Measurements from ENCODE around the gene PRKAR1A.
"Not testable (repeated sequence)": the region's sequence is repeated elsewhere in the genome, so short reads cannot be mapped to it uniquely, and the experiment has no call there.

PRKAR1A gene

GRCh38 chr17:68511671-68512246 lies 471 bp upstream of the PRKAR1A start:
- DNase-seq = peak in 1 of 3 donors; percentile 47

- peak; percentile 37 to 60 (median 38) for DNase-seq
Observed at GRCh38 chr17:68512960-68513474, 787 bp downstream of the PRKAR1A start.

DNA sequence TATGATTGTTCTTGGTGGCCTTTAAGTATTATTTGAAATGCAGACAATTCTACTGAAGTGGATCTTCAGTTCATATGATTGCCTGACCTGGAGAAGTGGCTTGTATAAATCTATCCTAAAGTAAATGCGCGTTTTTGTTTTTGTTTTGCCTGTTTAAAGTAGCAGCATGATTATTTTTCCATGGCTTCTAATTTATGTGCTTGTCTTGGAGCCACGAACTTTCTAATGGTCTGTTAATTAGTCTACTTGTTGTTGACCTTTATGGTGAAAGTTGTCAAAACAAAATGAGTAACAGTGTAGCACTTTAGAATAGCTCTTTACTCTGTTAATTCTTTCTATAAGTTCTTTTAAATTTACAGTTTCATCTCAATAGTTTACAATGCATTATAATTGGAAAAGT lies 1.7 kb downstream of the PRKAR1A start:
- DNase-seq = no peak

DNA sequence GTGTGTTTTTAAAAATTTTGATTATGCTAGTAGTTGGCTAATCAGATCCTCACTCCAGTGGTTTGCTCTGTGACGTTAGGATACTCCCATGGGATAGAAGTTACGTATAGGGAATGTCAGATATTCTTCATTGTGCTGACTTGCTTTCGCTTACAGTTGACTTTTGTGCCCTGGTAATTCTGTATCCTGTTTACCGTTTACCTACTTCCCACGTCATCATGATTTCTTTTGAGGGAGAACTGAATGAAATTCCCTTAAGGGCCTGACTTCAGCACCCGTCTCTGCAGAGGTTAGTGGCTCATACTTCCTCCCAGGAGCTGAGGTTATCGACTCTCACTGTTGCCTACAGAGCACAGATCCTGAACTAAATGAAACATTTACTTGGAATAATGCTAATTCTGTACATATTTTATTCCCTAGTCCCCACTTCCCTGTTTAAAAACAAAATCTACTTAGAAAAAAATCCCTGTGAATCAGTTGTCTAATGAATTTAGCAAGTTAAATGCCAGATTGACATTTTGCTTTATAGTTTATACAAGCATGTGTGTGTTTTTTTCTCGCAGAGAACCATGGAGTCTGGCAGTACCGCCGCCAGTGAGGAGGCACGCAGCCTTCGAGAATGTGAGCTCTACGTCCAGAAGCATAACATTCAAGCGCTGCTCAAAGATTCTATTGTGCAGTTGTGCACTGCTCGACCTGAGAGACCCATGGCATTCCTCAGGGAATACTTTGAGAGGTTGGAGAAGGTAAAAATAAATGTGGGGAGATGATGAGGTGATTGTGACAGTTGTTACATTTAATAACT lies 2.8 kb downstream of the PRKAR1A start:
- peak; percentile 50 to 71 (median 52) for DNase-seq

- DNase-seq = no peak
Observed at GRCh38 chr17:68516732-68517131, 4.5 kb downstream of the PRKAR1A start.

DNA sequence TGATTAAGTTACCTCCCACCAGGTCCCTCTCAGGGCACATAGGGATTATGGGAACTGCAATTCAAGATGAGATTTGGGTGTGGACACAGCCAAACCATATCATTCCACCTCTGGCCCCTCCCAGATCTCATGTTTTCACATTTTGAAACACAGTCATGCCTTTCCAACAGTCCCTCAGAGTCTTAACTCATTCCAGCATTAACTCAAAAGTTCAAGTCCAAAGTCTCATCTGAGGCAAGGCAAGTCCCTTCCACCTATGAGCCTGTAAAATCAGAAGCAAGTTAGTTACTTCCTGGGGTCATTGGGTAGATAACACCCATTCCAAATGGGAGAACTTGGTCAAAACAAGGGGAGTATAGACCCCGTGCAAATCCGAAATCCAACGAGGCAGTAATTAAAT lies 5.4 kb downstream of the PRKAR1A start:
- DNase-seq = not testable (repeated sequence)

GRCh38 chr17:68518063-68518815 lies 6.0 kb downstream of the PRKAR1A start:
- no peak for DNase-seq

DNA sequence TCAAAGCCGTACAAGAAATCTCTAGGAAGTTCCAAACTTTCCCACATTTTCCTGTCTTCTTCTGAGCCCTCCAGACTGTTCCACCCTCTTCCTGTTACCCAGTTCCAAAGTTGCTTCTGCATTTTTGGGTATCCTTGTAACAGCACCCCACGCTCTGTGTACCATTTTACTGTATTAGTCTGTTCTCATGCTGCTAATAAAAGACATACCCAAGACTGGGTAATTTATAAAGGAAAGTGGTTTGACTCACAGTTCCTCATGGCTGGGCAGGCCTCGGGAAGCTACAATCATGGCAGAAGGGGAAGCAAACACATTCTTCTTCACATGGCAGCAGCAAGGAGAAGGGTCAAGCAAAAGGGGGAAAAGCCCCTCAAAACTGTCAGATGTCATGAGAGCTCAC lies 6.8 kb downstream of the PRKAR1A start:
- peak; percentile 30 to 38 (median 38) for DNase-seq

DNA sequence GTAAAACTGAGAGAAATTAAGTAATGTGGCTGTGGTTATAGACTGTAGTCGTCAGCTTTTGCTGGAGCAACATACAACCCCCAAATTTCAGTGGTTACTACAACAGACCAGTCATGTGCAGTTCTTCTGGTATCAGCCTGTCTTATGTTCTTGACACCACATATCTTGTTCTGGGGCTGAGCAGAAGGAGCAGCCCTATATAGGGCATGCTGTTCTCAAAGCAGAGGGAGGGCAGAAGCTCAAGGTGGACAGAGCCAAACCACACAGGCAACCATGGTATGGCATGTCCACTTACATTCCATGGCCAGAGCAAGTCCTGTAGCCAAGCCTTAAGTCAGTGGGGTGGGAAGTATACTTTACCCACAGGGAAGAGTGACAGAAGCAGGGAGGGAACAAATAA lies 7.7 kb downstream of the PRKAR1A start:
- no peak for DNase-seq

DNA sequence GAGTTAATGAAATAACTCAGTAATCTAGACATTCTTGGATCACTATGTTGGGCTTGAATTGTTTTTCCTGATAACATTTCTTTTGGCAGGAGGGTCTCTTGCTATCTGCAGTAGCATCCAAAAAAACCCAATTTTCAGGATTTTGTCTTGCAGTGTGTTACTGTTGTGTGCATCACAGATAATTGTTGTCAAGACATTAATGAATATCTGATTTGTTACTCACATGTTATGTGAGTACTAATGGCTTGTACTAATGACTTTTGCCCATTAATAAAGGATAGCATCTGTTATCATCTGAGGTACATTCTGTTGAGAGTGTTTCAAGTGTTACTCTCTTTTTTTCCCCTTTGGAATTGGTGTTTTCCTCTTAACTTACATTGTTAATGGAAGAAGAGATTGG lies 10.0 kb downstream of the PRKAR1A start:
- no peak for DNase-seq

- no peak for DNase-seq
Observed at GRCh38 chr17:68526548-68526947, 14.3 kb downstream of the PRKAR1A start.

- DNase-seq = no peak
Observed at GRCh38 chr17:68527314-68527713, 15.1 kb downstream of the PRKAR1A start.

GRCh38 chr17:68531252-68531651 lies 19.0 kb downstream of the PRKAR1A start:
- no peak for DNase-seq

DNA sequence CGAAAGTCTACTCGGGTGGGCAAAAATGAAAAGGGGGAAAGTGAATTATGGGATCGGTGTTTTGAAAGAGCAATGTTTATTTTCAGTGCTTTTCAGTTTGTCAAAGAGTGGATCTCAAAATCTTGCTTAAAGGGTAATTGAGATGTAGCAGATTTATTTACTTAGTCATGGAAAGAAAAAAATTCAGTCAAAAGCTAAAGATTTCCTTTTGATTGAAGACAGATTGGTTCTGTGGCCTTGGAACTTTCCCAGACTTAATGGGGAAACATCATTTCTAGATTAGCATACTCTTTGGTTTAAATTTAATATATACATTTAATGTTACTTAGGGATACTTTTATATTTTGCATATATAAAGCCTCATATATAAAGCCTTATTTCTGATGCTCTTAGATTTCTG lies 20.6 kb downstream of the PRKAR1A start:
- DNase-seq = no peak

DNA sequence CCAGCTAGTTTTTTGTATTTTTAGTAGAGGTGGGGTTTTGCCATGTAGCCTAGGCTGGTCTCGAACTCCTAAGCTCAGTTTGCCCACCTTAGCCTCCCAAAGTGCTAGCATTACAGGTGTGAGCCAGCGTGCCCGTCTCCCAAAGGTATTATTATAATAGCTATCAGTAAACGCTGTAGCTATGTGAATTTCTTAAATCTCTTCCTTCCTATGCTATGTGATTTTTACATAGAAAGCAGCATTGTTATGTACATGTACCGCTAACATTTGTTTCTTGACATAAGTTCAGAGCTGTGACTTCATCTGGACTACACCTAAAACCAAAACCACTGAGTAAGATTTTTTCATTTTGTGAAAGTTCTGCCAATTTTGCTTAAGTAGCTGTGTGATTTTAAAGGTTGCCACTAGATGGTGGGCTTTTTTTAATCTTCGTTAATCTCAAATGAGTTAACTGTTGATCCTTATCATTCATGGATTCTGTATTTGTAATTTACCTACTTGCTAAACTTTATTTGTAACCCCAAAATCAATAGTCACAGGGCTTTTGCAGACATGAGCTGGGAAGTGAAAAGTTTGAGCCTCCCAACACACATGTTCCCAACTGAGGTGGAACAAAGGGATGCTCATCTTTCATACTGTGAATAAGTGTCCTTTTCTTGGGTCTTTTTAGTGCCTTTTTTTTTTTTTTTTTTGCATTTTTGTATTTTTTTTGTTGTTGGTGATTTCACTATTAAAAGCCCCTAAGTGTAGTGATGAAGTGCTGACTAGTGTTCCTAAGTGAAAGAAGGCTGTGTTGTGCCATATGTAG lies 21.9 kb downstream of the PRKAR1A start:
- DNase-seq = peak; percentile 51 to 71 (median 63)

- no peak for DNase-seq
Observed at GRCh38 chr17:68534695-68535088, 22.5 kb downstream of the PRKAR1A start.

DNA sequence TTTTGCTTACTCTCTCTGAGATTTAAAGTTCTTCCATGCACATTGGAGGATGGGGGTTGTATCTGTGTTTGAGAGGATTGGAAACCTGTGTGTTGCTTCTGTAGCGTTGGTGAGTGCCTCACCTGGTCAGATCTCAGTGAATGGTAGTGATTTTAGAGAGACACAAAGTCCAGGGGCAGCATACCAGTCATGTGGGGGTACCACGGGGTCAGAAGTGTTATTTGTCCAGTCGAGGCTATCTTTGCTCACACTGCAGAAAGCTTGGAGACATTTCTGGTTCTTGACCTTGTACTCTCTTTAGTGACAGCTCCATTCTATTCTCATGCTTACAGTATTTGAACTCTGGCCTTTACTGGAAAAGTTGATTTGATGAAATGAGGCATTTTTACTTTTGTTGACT lies 23.7 kb downstream of the PRKAR1A start:
- no peak for DNase-seq

DNA sequence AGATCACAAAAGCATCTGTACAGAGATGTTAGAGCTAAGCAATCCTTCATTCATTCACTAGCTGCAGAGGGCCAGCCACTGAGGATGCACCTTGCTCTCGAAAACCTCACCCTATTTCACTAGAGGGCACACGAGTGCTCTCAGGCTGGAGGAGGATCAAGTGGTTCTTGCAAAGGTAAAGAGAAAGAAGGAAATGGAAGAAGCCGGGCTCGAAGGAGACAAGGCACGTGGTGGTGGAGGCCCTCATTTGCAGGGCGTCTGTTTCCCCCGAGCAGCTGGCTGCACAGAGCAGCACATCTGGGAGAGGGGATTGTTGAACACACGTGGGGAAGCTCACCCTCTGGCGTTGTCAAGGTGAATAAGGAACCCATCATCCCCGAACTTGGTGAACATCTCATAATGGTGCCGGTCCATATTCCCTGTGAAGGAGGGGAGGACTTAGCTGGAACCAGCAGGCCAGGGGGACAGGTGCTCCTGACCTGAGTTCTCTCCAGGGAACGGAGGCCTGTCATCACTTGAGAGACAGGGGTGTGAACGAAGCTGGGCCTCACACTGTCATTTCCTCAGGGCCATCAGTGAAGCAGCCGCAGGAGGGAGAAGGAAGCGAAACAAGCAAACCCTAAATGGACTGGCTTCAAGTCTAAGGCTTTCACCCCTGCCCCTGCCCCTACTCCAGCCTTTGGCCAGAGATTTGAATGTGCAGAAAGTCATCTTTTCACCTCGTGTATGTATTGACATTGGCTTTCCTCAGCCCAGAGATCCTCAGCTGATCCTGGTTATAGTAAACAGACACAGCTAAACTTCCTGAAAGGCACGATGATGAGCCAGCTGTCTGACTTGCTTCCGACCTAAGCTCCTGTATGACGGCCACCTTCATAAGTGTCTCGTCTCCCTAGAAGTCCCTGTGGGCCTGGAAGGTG lies 27.6 kb downstream of the PRKAR1A start:
- peak; percentile 39 to 52 (median 49) for DNase-seq

GRCh38 chr17:68540981-68541380 lies 28.8 kb downstream of the PRKAR1A start:
- DNase-seq = no peak

DNA sequence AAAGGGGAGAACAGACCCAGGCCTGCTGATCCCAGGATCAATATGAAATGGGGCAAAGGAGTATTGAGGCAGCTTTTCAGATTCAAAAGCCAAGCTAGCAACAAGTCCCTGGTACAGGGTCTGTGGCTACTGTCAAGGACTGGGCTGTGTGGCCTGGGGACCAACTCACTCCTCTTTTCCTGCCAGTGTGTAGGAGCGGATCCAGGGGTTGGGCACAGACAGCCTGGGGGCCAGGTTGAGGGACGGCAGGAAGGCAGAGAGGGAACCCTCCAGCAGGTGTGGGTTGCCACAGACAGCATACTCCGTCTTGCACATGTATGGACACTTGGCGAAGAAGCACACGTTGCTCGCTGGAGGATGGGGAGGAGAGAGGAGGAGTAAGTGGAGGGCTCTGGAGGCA lies 29.6 kb downstream of the PRKAR1A start:
- DNase-seq = no peak

GRCh38 chr17:68542698-68543463 lies 30.7 kb downstream of the PRKAR1A start:
- DNase-seq = no peak
